Hepatocyte (in vitro differentiated cells): Measurements from ENCODE around the gene INTS4.

ENCODE experiments used
- EZH2 ChIP-seq: fragments of 200-600 bp; sonication (generic); IDR thresholded peaks from 2 replicates; pipeline ENCODE4 v1.6.1; 2016; ENCODE audit warnings: antibody characterized with exemption, mild to moderate bottlenecking, borderline replicate concordance
- TF ChIP-seq, protein P1 (sequence below): fragments of 200-600 bp; sonication (generic); IDR thresholded peaks from 2 replicates; pipeline ENCODE4 v1.5.1; 2016; ENCODE audit warnings: antibody characterized with exemption, mild to moderate bottlenecking; ENCODE audit not compliant: poor library complexity

DNA sequence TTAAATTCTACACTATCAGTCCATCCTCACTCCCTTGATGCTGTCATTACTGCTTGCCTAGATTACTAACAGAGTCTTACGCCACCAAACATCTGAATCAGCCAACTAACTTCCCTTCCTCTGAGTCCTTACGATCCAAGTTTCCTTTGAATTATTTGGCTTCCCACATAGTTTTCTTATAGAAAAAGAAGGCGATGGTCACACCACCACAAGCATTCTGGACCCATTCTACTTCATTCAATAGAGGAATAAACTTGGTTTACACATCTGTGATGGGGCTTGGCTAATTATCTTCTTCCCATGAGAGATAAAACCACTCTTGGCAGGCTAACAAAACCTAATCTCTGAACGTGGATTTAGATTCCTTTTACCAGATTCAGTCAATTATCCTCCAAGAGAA is 35.0 kb downstream of the INTS4 start:
- TF ChIP-seq, protein P1, sequence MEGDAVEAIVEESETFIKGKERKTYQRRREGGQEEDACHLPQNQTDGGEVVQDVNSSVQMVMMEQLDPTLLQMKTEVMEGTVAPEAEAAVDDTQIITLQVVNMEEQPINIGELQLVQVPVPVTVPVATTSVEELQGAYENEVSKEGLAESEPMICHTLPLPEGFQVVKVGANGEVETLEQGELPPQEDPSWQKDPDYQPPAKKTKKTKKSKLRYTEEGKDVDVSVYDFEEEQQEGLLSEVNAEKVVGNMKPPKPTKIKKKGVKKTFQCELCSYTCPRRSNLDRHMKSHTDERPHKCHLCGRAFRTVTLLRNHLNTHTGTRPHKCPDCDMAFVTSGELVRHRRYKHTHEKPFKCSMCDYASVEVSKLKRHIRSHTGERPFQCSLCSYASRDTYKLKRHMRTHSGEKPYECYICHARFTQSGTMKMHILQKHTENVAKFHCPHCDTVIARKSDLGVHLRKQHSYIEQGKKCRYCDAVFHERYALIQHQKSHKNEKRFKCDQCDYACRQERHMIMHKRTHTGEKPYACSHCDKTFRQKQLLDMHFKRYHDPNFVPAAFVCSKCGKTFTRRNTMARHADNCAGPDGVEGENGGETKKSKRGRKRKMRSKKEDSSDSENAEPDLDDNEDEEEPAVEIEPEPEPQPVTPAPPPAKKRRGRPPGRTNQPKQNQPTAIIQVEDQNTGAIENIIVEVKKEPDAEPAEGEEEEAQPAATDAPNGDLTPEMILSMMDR, result no peak
- TF ChIP-seq EZH2, result no peak
